ENCODE data around the gene YAE1.
A peak's percentile ranks its signal among the peaks of the same experiment; 100 is the strongest.
"Not testable (repeated sequence)": the region's sequence is repeated elsewhere in the genome, so short reads cannot be mapped to it uniquely, and the experiment has no call there.

YAE1 gene, protein sequence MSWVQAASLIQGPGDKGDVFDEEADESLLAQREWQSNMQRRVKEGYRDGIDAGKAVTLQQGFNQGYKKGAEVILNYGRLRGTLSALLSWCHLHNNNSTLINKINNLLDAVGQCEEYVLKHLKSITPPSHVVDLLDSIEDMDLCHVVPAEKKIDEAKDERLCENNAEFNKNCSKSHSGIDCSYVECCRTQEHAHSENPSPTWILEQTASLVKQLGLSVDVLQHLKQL

DNA sequence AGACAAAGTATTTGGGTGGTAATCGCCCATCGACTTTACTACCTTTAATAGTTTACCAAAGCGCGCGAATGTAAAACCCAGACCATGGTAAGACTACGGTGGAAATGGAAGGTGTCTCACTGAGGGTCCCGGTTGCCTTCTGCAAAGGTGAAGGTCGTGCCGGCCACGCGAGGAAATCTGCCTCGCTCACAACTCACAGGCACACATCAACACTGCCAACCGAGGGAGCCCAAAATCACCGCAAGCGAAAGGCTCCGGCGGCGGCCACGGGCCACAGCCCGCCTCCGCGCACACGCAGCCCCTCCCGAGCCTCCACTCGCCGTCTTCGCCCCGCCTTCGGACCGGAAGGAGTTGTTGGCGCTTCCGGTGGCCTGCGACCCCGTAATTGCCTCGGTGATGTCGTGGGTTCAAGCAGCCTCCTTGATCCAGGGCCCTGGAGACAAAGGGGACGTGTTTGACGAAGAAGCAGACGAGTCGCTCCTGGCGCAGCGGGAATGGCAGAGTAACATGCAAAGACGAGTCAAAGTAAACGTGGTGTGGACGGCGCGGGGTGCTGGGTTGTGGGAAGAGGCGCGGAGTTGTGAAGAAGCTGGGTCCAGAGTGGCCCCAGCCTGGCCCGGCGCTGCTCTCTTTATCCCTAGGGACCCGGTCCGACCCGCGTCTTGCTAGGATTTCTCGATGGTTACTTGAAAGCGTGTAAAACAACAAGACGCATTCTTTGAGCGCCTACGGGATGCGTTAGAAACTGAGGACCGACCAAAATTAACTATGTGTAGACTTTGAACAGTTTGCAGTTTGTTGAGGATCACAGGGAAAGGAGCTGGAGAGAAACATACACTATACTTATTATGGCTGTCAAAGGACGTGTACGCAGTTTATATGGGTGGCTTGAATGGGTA lies at the start of gene YAE1:
Gene YAE1 (plus strand): TSS at position 382 of the 899 bp plus-strand sequence. CDS start 15 bp downstream, at position 397.
- peak; percentile 74 for DNase-seq

DNA sequence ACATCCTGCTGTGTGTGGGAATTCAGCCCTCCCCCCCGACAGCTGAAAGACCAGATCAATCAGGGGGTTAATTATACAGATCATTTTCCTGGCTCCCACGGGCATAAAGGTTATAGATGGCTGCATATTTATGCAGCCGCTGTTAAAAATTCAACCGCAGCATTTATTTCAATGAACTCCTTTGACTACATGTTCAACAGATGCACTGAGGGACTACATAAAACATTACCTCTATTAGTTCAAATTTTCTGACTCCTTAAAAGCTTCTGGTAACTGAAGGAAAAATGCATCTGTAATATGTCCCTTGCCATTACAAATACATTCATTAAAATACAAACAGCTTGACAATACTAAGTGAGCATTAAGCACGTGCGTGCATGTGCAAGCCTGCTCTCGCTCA lies 49.7 kb upstream of the YAE1 start:
- DNase-seq, result no peak

DNA sequence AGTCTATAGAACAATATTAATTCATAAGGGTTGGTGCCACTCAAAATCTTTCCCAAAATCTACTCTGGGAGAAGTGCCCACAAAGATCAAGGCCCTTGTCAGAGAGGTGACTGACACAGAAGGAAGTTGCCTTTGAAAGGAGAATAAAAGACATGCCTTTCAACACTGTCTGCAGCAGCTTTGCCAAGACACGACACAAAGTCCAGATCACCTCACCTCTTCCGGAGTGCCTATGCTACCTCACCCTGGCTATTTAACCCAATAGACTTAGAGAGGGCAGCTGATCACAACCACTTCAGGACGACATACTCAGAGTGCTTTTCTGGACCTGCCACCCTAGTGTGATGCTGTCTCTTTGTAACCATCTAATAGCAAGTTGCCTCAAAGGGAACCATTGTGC lies 49.0 kb upstream of the YAE1 start:
- DNase-seq, result no peak

DNA sequence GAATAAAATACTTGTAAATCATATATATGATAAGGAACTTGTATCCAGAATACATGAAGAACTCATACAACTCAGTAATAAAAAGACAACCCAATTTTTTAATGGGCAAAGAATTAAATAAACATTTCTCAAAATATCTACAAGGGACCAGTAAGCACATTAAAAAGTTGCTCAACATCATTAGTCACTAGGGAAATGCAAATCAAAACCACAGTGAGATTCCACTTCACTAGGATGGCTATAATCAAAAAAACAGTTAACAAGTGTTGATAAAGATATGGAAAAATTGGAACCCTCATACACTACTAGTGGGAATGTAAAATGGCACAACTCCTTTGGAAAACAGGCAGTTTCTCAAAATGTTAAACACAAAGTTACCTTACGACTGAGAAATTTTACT lies 40.3 kb upstream of the YAE1 start:
- DNase-seq, result no peak

DNA sequence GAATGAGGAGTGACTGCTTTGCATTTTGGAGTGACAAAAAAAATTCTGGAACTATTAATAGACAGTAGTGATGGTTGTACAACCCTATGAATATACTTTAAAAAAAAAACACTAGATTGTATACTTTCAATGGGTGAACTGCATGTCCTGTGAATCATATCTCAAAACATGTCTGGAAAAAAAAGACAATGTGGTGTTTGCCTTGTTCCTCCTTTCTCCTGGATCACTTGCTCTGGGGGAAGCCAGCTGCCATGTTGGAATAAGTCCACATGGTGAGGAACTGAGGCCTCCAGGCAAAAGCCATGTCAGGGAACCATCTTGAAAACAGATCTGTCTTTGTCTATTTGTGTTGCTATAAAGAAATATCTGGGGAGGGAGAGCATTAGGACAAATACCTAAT lies 39.5 kb upstream of the YAE1 start:
- DNase-seq, result no peak

DNA sequence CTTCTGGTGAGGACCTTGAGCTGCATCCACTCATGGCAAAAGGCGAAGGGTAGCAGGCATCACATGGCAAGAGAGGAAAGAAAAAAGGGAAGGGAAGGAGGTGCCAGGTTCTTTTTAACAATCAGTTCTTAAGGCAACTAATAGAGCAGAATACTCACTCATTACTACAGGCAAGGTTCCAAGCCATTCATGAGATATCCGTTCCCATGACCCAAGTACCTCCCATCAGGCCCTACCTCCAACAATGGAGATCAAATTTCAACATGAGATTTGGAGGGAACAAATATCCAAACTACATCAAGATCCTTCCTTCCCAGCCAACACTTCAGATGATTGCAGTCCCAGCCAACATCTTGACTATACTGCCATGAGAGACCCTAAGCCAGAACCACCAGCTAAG lies 38.9 kb upstream of the YAE1 start:
- no peak for DNase-seq

DNA sequence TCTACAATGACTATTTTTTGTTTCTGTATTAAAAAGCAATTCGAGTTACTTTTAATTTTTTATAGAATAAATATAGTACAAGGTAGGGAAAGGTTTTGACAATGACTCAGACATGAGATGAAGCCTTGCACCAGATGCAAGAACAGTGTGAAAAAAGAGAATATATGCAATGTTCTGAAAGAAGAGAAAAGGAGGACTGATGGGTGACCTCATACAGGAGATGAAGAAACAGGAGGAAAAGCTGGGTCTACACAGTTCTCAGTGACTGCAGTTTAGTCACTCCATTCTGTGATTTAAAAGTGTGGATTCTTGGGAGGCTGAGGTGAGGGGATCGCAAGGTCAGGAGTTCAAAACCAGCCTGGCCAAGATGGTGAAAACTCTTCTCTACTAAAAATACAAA lies 38.3 kb upstream of the YAE1 start:
- DNase-seq, result no peak

DNA sequence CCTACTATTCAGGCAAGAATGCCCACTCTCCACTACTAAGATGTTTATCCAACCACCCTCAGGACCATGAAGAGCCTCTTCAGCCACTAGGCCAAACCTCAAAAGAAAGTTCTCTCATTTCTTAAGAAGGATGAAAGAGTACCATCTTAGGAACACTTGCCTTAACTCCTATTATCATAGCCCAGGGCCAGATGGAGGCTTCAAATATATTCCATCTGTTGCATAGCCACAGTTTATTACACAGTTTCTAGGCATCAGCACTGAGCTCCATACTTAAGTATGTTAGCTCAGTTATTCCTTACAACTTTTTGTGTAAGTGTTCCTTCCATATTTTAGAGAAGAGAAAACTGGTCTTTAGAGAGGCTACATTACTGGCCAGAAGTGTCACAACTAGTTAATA lies 37.4 kb upstream of the YAE1 start:
- no peak for DNase-seq

DNA sequence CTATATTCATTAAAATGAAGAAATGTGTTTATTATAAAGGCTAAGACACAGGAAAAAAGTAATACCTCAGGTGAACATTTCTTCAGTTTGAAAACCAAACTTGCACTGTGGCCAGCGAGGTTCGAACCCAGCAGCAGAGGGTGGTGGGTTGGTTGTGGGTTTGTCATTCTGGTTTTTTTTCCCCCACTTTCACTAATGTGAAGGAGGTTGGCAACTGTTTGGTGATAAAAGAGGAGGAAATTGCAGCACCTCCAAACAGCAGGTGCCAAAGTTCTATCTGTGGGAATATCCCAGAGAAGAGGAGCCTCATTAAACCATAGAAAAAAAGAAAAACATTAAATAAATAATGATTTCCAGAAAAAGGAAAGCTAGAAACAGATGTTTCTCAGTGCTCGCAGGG lies 36.6 kb upstream of the YAE1 start:
- DNase-seq, result no peak

DNA sequence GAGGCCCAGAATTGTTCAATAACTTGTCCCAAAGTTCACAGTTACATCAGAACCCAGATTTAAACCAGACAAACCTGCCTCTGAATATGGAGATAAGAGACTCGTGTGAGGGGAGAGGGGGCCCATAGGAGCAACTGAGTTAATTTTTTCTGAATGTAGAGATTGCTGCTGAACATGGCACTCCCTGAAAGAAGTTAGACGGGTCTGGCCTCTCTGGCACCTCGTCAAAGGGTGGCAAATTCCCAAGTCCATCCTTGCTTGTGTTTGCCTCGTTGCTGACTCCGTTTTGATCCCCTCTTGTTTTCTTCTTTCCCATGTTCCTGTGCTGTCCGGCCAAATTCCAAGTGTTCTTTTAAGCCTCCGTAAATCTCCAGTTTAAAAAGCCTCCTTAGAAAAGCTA lies 35.2 kb upstream of the YAE1 start:
- DNase-seq, result no peak

DNA sequence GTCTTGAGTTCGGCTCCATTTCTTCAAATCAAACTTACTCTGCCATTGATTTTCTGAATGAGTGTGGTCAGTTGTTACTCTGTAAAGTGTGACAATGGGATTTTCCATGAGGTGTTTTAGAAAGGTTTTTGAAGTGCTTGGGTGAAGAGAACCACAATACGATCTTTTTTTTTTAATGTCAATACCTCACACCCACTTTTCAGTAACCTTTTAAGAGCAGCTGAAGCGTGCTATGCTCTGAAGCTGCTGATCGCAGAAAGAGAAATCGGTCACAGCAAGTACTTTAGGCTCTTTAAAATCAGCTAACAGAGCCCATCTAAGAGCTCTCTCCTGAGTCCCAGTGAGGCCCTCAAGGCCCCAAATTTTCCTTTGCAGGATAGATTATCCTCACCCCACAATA lies 34.4 kb upstream of the YAE1 start:
- no peak for DNase-seq

DNA sequence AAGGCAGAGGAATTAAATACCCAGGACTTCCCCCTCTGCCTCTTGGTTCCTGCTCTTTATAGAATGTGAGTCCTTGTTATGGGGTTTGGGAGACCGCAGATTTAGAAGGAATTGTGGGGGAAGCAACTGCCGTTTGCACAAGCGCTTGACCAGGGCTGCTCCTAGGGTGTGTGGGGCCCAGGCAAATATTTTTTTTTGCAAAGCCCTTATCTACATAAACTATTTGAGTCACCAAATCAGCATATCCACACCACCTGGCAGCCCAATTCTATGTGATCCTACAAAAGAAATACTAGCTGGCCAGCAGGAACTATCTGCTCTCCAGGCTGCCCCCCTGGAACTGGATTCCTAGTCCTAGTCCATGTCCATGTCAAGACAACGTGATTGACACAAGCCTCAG lies 33.4 kb upstream of the YAE1 start:
- no peak for DNase-seq

DNA sequence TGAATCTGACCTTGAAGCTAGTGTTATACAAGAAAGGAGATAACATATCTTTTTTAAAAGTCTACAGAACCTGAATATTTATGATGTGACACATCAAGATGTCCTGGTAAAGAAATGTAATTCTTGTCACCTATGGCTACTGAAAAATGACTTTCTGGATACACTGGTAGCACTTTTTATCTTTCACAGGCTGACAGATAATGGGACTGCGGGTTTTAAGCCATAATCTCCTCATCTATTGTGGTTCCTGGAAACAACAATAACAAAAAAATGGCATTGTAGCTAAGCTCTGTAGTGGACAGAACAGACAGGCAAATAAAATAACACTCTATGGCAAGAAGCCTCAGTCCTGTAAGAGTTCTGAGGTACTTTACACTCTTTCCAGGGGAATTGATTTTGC lies 31.6 kb upstream of the YAE1 start:
- DNase-seq, result no peak

DNA sequence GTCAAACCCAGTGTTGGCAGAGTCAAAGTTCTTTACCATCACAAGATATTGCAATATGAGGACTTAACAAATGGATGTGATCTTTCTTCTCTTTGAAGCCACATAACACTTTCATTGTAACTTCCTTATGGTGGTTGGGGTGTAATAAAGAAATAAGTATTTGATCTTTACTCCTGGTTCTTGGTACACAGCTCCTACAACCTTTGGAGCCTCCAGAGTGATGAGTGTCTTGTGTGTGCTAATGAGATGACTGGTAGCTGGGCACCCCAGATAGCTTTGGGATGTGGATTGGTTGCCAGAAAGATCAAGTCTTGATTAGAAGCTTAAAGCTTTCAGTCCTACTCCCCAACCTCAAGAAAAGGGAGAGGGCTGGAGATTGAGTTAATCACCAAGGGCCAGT lies 31.1 kb upstream of the YAE1 start:
- no peak for DNase-seq

DNA sequence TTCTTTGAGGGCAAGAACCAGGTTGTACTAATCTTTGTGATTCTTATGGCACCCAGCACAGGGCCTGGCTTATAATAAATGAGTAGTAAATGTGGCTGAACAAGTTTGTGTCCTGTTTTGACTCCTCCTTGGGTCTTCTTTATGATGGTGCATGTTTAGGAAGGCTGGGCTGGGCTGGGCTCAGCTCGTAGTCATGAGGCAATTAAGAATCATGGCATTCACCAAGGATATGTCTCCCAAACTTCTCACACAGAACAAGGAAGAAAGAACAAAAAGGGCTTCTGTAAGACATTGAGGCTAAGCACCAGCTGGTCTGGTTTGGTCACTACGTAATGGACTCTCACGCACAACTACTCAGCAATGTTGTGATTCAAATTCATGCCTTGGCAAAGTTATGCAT lies 30.5 kb upstream of the YAE1 start:
- no peak for DNase-seq

DNA sequence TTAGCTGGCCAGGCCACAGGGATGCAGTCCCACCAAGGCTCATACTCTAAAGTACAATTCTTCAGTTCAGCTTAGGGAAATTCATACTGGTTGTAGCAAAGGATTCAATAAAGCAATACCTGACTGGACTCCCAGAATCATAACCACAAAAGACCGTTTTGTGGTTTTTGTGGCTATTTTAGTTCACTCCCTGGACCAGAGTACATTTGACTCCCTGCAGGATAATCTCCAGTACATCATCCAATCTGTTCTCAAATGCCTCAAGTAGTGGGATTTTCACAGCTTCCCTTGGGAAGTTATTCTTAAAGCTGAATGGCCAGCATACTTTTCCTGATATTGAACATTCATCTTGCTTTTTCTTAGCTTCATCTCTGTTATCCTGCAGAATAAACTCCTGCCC lies 29.3 kb upstream of the YAE1 start:
- DNase-seq, result no peak

DNA sequence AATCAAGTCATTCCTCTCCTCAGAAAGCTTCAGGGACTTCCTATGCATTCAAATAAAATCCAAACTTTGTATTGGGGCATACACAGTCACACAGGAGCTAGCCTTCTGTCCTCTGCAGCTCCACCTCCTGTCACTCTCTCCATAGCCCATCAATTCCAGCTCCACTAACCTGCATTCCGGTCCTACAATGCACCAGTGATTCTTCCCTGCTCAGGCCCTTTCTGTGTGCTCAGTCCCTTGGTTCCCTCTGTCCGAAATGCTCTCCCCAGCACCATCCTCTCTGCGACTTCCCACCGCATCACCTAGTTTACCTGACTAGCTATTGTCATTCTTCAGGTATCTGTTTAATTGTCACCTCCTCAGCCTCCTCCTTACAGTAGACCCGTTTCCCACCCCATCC lies 26.4 kb upstream of the YAE1 start:
- DNase-seq, result no peak

DNA sequence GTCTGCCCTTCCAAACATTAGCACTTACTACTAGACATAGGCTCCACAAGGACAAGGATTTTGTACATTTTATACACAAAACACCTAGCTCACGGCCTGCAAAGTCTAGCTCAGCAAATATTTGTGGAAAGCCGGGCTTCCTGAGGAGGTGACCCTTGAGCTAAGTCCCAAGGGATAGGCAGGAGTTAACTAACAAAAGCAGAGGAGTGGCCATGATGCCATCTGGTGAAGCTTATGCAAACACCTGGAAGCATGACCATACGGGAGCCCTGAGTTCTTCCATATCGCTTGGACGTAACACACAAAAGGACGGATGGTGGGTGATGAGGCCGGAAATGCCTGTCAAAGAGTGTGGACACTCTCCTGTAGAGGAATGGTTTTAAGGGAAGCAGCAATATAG lies 25.9 kb upstream of the YAE1 start:
- peak; percentile 65 for DNase-seq

DNA sequence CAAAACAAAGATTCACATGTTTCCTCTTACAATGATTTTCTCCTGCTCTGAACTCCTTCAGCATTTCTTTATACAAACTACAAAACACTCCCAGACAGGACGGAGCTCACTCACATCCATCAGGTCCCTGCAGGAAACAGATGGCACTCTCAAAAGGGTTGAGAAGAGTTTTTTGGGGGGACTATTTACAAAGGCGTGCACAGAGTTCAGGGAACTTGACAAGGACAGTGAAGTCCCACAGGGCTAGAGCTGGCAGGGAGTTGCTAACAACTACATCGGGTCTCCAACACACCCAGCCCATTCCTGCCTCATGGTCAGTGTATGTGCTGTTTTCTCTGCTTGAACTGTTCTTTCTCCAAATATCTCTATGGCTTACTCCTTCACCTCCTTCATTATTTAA lies 24.7 kb upstream of the YAE1 start:
- DNase-seq, result no peak

DNA sequence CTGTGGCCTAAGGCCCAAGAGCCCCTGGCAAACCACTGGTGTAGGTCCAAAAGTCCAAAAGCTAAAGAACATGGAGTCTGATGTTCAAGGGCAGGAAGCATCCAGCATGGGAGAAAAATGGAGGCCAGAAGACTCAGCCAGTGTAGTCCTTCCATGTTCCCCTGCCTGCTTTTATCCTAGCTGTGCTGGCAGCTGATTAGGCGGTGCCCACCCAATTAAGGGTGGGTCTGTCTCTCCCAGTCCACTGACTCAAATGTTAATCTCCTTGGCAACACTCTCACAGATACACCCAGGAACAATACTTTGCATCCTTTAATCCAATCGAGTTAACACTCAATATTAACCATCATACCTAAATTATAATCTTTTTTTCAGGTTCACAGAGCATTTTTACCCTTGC lies 21.4 kb upstream of the YAE1 start:
- DNase-seq, result not testable (repeated sequence)

DNA sequence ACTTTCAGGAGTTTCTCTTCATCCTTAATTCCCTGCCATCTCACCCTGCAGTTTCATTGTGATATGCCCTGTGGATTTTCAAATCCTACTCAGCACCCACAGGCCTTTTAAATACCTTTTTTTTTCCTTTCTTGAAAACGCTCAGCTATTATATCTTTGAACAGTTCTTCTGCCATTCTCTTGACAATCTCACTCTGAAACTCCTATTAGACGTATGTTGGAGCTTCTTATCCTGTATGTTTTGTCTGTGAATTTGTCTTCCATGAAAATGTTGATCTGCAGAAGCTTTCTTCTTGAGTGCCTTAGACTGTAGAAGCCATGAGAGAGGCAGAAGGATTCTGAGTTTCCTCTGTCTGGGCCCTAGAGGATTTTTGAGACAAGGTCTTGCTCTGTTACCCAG lies 18.9 kb upstream of the YAE1 start:
- DNase-seq, result no peak

DNA sequence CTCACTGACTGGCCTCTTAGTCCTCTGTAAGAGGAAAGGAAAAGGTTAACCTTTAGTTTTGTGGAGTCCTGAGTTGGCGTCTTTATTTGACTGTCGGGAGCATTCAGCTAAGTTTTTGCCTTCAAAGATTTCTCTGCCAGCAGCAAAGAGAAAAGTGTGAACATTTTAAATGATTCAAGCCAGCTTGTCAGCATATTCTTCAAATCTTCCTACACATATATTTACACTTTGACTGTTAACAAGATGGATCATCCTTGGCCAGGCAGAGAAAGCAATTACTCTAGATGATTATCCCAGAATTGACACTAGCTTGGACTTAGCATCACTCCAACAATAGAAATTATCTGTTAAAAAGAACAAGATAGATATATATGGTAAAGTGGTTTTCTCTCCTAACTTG lies 15.8 kb upstream of the YAE1 start:
- no peak for DNase-seq

DNA sequence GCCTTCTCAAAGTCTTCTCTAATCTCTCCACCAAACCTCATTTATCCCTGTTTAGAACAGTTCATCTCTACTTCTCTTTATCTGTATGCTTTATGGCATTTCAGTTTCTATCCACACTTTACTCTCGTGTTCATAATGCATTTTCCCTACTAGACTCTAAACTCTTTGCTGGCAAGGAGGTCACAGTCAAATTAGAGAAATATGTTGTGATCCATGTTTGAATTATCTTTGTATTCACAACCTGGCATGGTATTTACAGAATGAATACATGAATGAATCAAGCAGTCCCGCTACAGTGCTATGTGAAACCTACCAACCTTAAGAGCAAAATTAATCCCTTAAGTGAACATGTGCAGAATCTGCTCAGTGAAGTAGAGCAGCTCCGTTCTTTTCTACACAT lies 12.8 kb upstream of the YAE1 start:
- no peak for DNase-seq

DNA sequence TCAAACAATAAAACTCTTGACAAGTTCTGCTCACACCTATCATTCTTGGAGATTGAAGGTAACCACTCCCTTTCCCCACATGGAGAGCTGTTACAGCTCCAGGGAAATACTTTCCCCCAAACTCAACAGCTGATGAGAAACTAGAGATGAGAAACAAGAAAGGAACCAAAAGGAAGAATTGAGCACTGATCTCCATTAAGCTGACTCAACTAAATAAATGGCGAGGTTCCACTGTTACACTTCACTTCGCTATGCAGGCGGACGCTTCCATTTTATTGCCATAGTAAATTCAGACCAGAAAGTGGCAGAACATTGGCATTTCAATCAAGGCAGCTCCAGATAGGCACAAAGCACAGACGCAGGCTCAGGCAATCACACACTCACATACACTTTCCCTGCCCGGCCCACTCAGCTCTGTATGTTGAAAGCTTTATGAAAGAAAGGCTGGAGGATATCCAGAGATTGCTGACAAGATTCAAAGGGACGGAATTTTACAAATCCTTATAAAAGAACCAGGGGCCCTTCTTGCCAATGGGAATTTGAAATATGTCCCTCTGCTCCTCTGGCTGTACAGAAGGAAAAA lies 11.5 kb upstream of the YAE1 start:
- DNase-seq, result no peak
